Activated T-cell treated with anti-CD3 and anti-CD28 coated beads for 1 hour (primary cell): ENCODE measurements around the gene BRINP3.
"Not testable (repeated sequence)": the region's sequence is repeated elsewhere in the genome, so short reads cannot be mapped to it uniquely, and the experiment has no call there.

Experiments used
- DNase-seq: peaks from one replicate; pipeline ENCODE4 v3.0.0-alpha.2; 2020; ENCODE audit warnings: low read depth

BRINP3 gene

GRCh38 chr1:190477762-190478148, at the start of gene BRINP3:
Gene BRINP3 (minus strand): TSS chr1:190477864.
- no peak for DNase-seq

- no peak for DNase-seq
These were observed 33.9 kb upstream of the BRINP3 start for GRCh38 chr1:190511554-190511953.

DNA sequence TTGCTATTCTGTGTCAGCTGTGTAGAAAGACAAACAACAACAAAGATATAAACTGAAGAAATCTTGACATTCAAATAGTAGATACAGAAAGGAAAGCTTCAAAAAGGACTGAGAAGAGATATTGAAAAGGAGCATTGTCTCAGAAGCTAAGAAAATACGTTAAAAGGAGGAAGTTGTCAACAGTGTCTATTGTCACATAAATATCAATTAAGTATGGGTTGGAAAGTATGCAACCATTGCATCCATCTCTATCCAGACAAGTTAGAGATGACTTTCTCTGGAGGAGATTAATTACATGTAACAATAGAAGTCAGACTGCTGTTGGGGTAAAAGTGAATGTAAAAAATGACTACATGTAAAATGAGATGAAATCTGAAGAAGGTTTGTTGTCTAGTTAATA, 29.7 kb upstream of the BRINP3 start:
- no peak for DNase-seq

GRCh38 chr1:190504539-190504938, 26.9 kb upstream of the BRINP3 start:
- DNase-seq: not testable (repeated sequence)

DNA sequence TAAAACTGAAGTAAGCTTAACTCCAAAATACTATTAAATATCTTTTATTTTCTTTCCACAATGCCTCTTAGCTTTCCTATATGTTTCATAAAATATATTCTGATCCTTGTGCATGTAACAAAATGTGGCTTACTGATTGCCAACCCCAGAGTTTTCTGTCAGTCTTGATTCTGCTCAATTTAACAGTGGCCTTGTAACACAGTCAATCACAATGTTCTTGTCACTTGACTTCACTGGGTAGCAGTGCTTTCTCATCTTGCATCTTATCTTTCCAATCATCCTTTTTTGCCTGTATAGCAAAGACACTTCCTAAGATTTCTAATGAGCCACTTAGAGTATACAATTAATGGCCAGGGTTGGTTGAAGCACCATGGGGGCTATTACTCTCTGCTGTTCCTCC, 19.9 kb upstream of the BRINP3 start:
- no peak for DNase-seq

GRCh38 chr1:190494451-190494850, 16.8 kb upstream of the BRINP3 start:
- no peak for DNase-seq

GRCh38 chr1:190491404-190491803, 13.7 kb upstream of the BRINP3 start:
- DNase-seq: no peak

DNA sequence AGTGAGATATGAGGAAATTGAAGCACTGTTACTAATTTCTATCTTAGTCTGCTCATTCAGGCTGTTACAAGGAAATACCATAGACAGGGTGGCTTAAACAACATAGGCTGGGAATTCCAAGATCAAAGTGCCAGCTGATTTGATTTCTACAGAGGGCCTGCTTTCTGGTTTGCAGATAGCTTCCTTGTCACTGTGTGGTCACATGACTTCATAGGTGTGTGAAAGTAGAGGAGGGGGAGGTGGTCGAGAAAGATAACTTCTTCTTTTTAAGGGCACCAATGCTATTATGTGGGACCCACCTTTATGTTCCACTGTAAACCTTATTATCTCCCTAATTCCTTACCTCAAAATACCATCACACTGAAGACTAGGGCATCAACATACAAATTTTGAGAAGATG, 6.4 kb upstream of the BRINP3 start:
- no peak for DNase-seq

GRCh38 chr1:190480231-190480630, 2.6 kb upstream of the BRINP3 start:
- no peak for DNase-seq

DNA sequence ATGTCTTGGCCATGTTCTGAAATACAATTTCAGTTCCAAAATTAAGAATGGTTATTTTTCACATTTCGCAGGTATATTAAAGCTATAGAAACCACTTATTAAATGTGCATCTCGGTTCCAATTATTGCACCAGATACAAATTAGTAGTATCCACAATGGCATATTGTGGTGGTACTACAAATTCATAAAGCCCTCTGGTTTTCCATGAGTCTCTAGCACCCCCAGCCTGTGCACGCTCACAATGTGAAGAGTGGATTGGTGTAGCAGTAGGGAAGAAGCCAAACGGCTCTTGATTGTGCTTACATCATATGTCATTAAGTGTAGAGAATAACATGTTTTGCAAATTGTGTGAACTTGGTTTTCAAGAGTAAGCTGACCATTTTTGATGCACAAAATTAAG, 1.9 kb upstream of the BRINP3 start:
- DNase-seq: no peak

DNA sequence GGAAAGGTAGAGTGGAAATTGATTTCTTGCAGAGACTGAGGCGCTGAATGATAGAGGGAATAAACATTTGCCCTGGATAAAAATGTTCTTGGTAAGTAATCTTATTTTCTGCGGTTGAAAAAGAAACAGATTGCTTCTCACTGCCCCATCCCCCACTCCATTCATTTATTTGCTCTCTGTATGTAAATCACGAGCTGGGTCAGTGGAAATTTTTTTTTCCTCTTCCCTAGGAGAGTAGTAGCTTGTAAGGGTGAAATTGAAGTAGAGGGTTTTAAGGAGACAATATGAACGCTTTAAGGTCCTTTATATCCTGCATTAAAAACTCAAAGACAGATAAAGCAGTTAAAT, 1.4 kb upstream of the BRINP3 start:
- no peak for DNase-seq

DNA sequence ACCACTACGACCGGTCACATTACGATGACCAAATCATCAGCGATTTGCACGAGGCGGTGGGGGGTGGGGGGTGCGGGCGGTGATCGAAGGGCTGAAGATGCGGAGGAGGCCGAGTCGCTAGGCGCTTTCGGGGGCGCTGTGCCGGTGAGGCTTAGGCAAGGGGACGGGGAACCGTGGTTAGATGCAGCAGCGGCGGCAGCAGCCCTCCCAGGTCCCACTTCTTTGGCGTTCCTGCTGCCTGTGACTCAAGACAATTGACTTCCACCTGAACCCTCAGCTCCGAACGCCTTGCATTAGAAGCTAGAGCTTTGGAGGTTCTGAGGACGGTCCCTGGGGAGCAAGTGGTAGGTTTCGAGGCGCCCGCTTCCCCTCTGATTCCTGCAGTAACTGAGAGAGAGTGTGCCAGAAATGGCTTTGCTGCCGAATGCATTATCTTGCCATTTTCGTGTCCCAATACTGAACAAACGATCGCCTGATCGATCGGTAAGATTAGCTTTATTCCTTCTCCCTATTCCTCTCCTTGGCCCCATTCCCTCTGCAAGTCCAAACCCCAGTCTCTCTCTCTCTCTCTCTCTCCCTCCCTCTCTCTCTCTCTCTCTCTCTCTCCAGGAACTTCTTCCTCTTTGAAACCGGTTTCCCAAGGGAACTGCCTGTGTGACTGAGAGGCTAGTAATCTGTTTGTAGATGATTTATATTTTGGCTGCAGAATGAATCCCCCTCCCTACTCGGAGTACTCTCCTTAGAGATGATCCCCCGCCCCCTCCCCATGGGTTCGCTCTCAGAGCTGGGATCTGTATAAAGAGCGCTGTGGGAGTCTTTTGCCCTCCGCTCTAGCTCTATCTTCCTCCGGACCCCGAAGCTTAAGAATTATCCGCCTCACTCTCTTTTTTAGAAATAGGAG, 735 bp upstream of the BRINP3 start:
- DNase-seq: no peak

GRCh38 chr1:190476806-190477205, 858 bp downstream of the BRINP3 start:
- DNase-seq: no peak

GRCh38 chr1:190476321-190476720, 1.3 kb downstream of the BRINP3 start:
- no peak for DNase-seq

GRCh38 chr1:190475421-190476141, 2.1 kb downstream of the BRINP3 start:
- DNase-seq: no peak

DNA sequence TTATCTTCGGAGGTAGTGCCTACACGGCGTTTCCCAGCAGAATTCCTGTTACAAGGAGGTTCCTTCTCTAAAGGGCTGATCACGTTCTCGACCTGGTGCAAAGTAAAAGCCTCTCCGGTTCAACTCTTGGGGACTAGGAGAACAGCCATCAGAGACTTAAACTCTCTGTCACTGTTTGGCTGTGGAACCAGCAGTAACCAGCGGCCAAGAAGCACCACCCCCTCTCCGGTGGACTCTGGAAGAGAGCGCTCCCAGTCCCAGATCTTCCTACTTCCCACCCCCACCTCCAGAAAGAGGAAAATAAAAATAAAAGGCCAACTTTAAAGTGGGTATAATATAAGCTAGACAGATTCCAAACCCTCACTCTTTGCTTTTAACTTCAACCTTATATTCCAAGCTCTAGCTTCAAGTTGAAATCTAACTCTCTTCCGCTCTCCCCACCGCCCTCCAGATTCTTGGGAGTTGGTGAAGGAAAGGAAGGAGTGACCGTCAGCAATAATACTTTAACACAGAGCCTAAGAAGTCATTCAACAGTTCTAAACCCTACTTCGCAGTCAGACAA, 2.9 kb downstream of the BRINP3 start:
- DNase-seq: no peak

DNA sequence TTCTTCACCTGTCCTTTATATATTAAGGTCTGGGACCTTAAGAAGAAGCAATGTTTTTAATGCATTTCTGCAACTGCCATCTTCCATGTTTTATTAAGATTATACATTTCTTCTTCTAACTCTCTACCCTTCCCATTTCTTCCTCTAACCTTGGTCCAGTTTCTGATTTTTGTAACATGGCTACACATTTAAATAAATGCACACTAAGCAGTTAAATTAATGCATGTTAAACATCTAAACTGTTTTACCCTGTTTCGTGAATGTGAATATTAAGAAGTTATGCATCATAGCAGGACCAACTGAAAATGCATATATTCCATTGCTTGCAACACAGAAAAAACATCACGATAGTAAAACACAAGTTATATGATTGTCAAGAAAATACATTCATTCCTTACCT, 3.7 kb downstream of the BRINP3 start:
- no peak for DNase-seq

DNA sequence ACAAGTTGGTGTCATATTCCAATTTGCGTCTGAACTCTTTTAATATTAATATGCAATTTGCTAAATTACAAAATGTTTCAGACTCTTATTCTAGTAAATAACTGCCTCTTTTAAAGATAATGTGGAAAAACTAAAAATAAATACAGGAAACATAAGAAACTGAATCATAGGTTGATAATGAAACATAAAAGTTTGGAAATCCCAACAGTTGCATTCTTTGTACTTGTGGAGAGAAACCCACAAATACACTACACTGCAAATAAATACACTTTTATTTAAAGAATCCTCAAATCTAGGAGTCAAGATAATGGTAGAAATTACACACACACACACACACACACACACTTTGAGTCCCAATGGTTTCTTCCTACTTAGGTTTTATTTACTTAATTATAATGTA, 5.2 kb downstream of the BRINP3 start:
- DNase-seq: no peak

DNA sequence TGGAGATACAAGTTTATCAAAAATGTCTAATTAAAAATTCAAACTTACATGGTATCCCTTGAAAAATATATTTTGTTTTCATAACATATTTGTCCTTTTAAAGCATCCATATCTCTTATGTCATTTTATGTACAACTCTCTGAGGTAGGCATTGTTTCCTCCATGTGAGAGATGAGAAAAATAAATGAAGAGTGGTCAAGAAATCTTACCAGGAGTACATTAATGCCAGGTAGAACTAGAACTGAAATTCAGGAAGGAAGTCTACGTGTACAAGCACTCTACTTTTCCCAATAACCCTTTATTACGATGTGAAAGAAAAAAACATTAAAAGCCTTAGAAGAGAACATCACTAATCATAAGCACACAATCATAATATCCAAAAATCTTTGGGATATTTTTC, 5.6 kb downstream of the BRINP3 start:
- no peak for DNase-seq

GRCh38 chr1:190464690-190465089, 13.0 kb downstream of the BRINP3 start:
- no peak for DNase-seq

DNA sequence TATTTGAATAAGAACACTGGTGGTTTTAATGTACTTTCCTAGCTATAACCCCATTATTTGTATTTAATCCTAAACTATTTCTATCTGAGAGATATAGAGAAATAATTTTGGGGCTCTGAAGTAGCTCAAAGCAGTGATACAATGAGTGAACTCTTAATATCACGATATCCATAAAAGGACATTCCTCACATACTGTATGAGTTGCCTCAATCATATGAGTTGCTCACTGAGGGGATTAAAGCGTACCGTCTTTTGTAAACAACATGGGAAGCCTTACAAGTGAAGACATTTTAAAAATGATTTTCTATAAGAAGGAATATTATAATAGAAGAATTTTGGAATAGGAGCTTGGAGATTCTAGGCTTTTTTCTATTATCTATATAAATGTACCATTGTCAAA, 21.5 kb downstream of the BRINP3 start:
- DNase-seq: no peak

DNA sequence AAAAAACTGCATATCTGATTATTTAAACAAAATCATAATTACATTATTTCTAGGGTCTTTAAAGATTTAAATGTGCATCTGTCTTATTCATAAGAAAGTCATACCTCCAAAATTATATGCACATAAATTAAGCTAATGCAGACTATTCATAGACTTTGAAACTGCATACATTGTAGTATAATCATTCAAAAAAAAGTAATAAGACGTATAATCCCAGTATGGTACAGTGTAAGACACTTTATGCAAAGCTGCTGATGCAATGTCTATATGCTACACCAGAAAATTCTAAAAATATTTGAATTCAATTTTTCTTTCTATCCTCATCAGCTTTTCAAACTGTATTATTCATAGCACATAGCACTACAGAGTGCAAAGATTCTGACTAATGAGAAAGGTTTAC, 22.0 kb downstream of the BRINP3 start:
- DNase-seq: no peak

DNA sequence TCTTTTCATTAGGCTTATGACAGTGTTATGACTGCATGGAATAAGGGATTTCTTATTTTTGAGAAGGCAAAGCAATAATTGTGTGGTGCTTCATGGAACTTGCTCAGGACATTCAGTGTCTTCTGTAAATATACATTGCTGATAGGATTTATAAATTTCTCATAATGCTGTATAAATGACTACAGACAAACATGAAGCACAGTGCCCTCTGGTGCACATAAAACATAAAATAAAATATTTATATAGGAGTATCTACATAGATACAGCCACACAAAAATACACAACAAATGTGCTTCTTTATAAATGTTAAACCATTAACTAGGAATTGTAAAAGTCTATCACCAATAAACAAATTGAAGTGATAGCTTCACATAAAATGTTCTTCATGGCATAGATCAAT, 24.1 kb downstream of the BRINP3 start:
- no peak for DNase-seq
